ENCODE measurements around the gene RIN3.

Gene RIN3

DNA sequence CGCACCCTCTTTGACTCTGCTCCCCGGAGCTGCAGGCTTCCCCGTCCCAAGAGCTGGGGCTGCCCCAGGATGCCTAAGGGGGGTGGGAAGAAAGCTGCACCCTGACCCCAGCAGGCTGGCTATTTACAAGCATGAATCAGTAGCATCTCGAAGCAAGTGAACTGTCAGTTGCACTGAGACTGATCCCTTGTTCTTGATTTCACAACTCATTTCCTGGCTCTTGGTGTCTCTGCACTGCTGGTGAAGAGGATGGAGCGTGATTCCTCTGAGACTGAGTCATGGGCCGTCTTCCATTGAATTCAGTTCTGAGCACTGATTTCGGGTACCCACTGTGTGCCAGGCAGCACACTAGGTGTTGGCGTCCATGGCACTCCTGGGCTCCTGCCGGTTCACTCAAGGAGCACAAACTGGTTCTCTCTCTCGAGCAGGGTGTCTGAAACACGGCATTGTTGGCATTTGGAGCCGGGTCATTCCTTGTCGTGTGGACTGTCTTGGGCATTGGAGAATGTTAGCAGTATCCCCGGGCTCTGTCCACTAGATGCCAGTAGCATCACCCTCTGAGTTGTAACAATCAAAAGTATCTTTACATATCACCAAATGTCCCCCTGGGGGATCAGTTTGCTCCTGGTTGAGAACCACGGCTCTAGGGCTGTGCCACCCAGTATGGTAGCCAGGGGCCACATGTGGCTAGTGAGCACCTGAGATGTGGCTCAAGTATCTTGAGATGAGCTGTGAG, 86.9 kb downstream of the RIN3 start:
- DNase-seq (ENCODE audit: low read depth, low spot score), result no peak

DNA sequence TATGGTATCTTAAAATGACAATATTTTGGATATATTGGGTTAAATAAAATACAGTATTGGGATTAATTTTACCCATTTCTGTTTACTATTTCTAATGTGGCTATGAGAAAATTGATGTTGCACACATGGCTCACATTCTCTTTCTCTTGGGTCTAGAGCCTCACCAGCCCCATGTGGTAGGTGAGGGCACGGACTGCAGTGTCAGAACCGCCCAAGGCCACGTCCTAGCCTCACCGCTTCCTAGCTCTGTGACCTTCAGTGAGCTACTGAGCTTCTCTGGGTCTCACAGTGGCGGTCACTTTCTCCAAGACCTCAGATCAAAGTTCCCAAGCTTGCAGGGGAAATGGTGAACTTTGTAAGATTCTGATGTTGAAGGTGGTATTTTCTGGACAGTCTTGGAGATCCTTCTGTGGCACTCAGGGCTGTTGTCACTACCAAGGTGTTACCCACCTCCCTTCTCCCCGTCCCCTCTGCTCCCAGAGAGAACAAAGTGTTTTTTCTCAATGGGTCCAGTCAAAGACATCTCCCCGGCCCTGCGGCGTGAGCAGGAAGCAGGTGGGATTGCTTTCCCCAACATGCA, 87.6 kb downstream of the RIN3 start:
- DNase-seq (ENCODE audit: low read depth, low spot score), result no peak

DNA sequence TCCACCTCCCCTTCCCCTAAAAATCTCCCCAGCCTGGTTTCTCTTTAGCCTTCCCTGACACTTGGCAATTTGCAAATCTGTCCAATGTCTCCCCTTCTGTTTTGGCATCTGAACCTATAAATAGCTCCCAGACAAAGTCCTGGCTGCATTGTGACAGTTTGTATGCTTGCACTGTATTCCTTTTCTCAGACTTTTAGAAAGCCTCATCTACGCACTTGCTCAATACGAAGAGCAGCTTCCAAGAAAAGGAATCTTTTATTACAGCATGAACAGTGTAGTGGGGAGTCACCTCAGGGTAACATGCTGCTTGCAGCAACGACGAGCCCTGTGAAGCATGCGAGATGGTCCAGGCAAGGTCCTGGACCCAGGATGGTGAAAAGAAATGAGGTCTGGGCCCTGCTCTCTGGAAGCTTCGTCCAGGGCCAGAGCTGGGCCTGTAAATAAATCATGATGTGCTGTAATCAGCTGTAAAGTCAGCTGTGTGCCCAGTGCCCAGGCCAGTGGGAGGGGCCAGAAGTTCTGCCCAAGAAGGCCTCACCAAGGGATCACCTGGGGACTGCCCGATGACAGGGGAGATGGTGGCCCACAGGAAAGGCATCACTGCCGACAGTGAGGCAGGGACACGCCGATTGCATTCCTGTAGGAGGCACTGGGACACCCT, 88.3 kb downstream of the RIN3 start:
- DNase-seq (ENCODE audit: low read depth, low spot score), result no peak

DNA sequence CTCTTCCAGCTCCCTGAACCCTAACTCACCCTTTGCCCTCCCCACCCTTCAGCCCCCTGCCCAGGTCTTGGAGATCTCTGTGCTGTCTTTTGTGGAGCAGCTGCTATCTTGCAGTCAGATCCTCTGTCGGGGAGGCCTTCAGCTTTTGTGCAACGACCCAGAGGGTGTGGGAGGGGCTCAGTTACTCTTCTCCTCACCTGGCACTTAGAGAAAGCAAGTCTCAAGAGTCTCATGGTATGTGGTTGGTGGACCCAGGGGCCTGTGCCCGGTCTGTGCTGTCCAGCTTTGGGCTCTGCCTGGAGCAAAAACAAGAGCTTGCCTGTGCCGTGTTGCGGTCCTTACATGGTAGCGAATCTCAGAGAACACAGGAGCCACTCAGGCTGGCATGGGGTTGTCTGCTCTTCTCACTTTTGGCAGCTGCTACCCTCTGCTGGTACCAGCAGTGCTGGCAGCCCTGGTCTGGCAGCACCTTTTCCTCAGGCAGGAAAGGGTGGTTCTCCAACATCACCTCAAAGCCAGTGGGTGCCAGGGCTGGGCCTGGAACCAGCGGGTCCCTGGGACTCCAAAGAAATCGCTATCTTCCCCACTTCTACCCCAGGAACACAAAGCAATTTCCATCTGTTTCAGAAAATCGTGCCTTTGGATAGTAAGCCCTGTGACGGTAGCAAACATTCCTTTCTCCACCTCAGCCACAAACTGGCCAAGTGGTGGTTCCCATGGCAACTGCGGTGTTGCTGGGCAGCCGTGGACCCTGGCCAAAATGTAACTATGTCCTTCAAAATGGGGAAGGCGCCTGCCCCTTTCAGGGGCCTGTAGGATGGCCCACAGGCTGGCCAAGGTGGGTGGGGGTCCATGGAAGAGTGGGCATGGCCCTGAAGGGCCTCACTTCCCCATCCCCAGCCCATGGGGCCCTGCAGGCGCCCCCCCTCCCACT, 90.0 kb downstream of the RIN3 start:
- DNase-seq (ENCODE audit: low read depth, low spot score), result no peak

DNA sequence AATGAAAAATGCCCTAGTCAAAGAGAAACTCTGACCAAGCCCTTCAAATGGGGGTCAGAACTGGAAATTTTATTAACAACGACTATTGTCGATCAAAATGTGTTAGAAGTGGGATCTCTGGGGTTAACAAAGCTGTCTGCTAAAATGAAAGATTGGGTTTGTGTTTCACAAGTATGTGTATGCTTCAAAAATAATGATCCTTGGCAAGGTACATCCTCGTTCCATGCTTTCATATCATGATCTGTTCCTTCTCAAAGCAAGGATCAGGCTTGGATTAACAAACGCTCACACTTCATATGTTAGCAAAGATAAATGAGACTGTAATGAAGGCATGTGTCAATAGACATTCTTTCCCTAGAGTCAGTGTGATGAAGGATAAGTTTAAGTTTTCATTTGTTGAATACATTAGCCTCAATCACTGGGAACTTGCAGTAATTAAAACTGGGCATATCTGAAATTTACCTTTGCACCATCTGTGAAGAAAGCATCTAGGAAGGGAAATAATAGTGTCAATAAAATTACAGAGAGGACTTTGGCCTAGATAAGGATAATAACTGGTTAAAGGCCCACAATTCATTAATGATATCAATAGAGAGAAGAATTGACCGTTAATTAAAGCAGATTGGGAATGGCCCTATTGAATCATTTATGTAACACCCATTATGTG, 91.8 kb downstream of the RIN3 start:
- no peak for DNase-seq (ENCODE audit: low read depth, low spot score)

DNA sequence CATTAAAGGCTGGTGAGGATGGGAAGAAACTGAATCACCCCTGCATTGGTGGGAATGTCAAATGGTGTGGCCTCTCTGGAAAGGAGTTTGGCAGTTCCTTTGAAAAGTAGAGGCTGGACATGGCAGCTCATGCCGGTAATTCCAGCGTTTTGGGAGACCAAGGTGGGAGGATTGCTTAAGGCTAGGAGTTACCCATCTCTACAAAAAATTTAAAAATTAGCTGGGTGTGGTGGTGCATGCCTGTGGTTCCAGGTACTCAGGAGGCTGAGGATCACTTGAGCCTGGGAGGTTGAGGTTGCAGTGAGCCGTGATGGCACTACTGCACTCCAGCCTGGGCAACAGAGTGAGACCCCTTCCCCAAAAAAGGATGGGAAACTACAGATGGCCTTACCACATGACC, 93.7 kb downstream of the RIN3 start:
- DNase-seq (ENCODE audit: low read depth, low spot score), result no peak

DNA sequence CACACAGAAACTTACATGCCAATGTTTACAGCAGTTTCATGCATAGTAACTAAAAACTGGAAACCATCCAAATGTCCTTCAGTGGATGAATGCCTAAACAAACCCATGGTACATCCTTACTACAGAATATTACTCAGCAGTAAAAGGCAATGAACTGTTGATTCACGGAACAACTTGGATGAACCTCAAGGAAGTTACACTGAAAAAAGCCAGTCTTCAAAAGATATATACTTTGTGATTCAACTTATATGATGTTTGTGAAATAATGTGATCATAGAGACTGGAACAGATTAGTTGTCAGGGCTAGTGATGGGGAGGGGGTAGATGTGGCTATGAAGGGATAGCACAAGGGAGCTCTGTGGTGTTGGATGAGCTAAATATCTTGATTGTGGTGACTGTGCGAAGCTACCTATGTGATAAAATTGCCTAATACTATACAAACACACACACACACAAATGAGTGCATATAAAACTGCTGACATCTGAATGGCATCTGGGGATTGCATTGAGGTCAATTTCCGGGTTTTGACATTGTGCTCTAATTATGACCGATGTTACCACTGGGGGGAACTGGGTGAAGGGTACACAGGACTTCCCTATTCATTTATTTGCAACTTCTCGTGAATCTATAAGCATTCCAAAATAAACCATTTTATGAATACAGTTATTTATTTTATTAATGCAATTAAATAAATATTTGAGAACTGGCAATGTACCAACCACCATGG, 94.3 kb downstream of the RIN3 start:
- no peak for DNase-seq (ENCODE audit: low read depth, low spot score)

DNA sequence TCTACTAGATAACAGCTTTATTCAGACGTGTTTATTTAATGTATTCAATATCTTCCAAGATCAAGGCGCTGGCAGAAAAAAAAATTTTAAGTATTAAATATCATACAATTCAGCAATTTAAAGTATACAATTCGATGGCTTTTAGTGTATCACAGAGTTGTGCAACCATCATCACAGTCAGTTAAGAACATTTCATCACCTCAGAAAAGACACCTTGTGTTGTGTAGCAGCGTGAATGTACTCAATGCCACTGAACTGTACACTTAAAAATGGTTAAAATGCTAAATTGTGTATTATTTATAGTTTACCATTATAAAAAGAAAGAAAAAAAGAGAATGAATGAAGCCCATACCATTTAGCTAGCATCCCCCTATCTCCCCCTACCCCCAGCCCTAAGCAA, 96.4 kb downstream of the RIN3 start:
- no peak for DNase-seq (ENCODE audit: low read depth, low spot score)

DNA sequence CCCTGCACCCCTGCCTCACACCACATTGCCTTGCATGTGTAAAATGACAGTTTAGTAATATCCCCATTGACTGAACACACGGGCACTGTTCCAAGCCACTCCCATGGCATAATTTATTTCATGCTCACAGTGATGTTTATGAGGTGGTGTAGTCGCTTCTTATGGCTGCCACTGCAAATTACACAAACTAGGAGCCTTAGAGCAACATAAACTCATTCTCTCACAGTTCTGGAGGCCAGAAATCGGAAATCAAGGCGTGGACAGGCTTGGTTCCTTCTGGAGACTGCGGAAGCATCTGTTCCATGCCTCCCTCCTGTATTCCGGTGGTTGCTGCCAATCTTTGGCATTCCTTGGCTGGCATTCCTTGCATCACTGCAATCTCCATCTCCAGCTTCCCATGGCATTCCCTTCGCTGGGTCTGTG, 97.3 kb downstream of the RIN3 start:
- DNase-seq (ENCODE audit: low read depth, low spot score), result no peak

DNA sequence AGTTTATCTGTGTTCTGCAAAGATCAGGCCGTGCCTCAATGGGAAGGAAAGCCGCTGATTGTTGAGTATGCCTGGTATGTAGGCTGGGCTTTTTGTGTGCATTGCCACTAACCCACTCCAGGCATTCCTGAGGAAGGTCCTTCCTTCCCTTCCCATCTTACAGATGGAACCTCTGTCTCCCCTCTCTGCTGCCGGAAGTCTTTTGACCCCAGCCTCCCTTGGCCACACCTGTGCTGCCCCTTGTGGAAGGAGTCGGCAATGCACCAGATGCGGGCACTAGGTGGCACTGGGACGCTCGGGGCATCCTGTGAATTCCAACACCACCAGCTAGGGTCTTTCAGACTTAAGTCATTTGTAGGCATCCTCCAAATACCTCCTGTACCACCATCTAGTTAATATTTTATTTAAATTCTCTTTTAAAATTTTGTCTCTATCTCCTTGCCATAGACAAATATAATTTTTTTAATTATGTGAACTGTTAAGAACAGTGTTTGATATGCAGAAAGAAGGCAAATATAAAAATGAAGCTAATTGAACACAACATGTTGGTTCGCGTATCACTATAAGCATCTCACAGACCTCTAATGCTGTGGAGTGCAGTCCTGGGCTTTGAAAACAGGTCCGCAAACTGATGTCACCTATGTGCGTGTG, 99.6 kb downstream of the RIN3 start:
- DNase-seq (ENCODE audit: low read depth, low spot score), result peak; percentile 91

DNA sequence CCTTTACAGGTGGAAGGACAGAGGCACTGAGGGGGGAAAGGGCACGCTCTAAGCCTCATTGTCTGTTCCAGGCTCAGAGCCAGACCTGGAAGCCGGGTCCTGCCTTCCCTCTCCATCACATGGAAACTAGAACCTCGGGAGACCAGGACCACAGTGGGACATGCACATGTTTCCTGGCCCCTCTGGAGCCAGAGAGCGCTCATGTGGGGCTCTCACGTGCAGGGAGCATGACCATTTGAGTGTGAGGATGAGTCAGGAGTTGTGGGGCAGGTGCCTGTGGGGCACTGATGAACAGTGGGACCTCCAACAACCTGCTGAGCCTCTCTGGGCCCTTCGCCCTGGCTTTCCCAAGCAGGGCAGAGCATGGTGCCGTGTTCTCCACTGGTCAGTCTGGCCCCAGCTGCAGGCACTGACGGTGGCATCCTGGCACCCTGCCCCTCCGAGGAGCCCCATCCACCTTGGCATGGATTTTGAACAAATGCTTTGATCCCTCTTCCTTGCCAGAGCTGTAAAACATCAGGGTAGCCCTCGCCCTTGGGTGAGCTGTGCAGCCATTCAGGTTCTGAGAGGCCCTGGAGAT, 100.2 kb downstream of the RIN3 start:
- no peak for DNase-seq (ENCODE audit: low read depth, low spot score)

DNA sequence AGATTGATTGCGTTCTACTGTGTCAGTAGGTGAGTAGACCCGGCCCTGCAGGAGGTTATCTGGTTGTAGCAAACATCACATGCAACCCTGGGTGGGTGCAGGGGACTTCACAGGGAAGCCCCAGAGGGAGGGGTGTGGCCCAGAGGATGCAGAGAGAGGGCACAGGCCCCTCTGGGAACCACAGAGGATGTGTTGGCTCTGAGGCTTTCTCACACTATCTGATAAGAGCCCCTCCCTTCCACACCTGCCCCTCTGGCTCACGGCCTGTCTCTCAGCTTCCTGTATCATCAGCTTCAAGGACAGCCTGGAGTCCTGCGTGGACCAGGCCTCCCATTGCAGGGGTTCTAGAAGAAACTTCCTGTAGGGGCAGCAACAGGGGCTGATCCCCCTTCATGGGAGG, 101.9 kb downstream of the RIN3 start:
- no peak for DNase-seq (ENCODE audit: low read depth, low spot score)

DNA sequence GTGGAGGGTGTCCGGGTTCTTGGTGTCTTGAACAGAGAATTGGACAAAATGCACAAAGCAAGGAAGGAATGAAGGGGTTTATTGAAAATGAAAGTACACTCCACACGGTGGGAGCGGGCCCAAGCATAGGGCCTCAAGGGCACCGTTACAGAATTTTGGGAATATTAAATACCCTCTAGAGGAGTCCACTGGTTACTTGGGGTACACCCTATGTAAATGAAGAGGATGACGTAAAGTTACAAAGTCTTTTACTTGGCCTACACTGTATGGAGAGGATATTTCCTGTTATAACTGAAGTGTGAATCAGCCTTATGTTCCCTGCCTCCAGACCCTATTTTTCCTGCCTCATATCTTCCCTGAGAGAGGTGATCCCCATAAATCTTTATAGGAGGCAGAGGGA, 102.6 kb downstream of the RIN3 start:
- no peak for DNase-seq (ENCODE audit: low read depth, low spot score)

DNA sequence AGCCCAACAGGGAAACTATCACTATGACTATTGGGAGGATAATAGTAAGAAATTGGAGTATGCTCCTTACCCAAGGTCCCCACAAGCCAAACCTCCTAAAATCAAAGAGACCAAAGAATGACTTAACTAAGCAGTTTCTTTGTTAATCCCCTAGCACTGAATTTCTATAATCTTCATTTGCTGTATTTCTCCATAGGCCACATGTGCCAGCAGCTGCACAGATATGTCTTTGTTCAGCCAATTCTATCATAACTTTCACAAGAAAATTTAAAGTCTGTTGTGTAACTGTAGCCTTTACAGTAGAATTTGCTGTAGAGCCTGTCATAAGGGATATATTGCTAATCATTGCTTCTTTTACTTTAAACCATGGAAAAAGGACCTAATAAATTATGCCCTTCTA, 104.0 kb downstream of the RIN3 start:
- DNase-seq (ENCODE audit: low read depth, low spot score), result no peak

DNA sequence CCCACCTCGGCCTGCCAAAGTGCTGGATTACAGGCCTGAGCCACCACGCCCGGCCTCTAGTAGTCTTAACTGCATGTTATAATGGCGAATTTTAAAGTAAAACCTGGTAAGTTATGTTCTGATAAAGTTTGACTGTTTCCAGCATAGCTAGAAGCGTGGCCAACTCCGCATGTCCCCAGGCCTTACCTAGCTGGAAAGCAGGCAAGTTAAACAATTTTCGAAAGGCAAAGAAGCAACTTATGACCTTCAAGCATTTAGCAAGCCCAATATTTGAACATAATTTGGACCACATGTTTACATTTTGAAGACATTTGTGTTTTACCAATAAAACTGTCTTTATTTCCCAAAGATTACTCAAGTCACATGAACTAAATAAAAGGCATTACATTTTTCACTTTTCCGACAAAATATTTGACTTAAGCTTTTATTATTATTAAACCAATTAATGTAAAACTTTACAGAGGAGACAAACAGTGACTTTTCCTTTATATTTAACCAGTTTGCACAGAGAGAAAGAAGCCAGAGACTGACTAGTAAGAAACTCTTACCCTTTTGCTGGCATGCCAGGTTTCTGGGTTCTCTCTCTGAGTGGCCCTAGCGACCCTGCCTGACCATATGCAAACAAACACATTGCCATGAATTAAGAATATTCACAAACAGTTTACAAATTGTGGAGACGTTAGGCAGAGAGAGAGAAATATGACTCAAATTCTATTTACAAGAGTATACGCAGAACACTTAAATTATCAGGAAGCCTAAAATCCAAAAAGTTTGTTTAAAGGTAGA, 106.3 kb downstream of the RIN3 start:
- no peak for DNase-seq (ENCODE audit: low read depth, low spot score)

DNA sequence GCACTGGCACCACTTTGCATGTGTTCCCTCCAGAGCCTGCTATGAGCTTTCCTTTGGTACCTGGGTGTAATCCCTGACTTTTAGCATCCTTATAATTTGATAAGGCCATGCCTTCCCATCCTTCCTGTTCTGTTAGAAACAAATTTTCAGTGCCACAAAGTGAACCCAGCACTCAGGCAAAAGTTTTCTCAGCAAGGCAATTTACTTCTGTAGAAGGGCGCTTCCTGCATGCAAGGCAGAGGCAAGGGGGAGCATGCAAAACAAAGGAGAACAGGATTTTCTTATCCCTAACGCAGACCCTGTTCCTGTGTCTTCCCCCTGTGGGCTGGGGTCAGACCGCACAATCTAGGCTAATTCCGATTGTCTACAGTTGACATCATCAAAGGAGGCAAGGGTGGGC, 108.7 kb downstream of the RIN3 start:
- no peak for DNase-seq (ENCODE audit: low read depth, low spot score)

DNA sequence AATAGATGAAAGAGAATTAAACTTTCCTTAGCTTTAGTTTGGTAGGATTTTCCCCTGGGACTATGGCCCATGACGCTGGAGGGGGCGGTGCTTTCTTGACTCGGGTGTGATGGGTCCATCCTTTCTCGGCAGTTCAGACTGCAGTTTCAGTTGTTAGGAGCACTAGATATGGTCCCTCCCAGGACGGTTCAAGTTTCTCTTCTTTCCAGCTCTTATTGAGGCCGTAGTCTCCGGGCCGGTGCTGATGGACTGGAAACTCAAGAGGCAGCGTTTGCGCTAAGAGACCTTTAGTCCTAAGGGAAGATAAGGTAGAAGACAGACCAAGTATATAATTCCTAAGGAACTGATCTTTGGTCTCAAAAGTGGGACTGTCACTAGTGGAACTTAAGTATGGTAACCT, 111.2 kb downstream of the RIN3 start:
- no peak for DNase-seq (ENCODE audit: low read depth, low spot score)

DNA sequence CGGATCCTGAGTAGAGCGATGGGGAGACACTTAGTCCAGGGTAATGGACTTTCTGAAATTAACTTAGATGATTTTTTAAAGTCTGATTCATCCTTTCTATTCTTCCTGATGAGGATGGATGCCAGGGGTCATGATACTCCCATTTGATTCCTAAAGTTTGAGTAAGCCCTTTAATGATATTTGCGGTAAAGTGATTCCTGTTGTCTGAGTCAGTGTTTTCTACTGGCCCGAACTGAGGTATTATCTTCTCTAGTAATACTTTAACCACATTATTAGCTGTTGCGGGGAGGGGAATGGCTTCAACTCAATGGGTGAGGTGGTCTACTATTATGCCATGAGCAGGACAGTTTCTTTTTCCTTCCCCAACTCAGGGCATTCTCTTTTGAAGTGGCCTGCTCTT, 111.6 kb downstream of the RIN3 start:
- no peak for DNase-seq (ENCODE audit: low read depth, low spot score)

DNA sequence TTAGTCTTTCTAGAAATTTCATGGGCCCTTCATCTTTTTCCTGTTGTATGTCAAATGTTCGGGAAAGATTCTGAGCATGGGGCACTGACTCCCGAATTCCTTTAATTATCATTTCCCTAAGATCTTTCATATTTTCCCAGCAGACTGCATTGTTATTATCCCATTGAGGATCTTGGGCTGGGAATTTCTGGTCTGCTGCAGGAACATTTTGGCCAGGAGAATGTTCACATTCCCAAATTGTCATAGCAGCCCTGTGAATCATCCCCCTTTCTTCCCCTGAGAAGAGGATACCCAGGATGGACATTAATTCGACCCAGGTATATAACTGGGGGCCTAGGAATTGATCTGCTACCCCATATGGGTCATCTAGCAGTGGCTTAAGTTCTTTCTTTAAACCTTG, 112.5 kb downstream of the RIN3 start:
- DNase-seq (ENCODE audit: low read depth, low spot score), result no peak

All from ELF-1 (cell line).